ENCODE measurements around the gene LDLRAD3.
"Not testable (repeated sequence)": the region's sequence is repeated elsewhere in the genome, so short reads cannot be mapped to it uniquely, and the experiment has no call there.

- TF ChIP-seq CTCF (IDR thresholded peaks at IDR 0.05); POLR2AphosphoS5 (IDR thresholded peaks at IDR 0.05; ENCODE audit: low read depth, low read length); SIN3A (IDR thresholded peaks at IDR 0.05; ENCODE audit: borderline replicate concordance, insufficient read depth, low read depth, low read length); REST (IDR thresholded peaks at IDR 0.05; ENCODE audit: insufficient read depth in 1 of 2, low read depth in 2 of 2, low read length in 1 of 2); TCF7L2 (IDR thresholded peaks at IDR 0.05; ENCODE audit: low read depth, low read length): not testable (repeated sequence)
Observed at GRCh38 chr11:35908432-35908771, 35.5 kb upstream of the LDLRAD3 start.

Data from Panc1 (cell line).